Measurements from ENCODE around the gene UGT2B17. TPM values are rescaled to one million over a fixed set of nuclear protein-coding genes. Genes with fewer than 3 reads are reported as not detected.

The UGT2B17 gene
- total RNA-seq, 4 donors from 2014 or later, result 4.1 to 1,553 (median 328) TPM

DNA sequence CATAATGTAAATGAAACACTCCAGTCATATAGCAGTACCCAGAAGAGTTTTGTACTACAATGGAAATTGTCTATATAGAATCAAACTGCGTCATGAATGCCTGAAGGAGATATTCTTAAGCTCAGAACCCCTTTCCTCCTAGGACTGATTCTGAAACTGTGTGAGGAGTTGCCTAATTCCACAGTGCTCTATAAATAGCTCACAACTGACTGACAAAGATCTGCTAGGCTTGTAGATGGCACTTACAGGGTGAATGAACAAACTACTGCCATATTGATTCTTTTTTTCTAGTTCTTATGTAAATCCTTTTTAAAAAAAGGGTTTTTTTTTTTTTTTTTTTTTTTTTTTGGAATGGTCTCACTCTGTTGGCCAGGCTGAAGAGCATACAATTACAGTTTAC, 30.1 kb upstream of the UGT2B17 start:
- no peak for TF ChIP-seq POLR2A (IDR thresholded peaks at IDR 0.05)
- TF ChIP-seq, protein P1, sequence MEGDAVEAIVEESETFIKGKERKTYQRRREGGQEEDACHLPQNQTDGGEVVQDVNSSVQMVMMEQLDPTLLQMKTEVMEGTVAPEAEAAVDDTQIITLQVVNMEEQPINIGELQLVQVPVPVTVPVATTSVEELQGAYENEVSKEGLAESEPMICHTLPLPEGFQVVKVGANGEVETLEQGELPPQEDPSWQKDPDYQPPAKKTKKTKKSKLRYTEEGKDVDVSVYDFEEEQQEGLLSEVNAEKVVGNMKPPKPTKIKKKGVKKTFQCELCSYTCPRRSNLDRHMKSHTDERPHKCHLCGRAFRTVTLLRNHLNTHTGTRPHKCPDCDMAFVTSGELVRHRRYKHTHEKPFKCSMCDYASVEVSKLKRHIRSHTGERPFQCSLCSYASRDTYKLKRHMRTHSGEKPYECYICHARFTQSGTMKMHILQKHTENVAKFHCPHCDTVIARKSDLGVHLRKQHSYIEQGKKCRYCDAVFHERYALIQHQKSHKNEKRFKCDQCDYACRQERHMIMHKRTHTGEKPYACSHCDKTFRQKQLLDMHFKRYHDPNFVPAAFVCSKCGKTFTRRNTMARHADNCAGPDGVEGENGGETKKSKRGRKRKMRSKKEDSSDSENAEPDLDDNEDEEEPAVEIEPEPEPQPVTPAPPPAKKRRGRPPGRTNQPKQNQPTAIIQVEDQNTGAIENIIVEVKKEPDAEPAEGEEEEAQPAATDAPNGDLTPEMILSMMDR (IDR thresholded peaks at IDR 0.05), result no peak
- H3K4me1 ChIP-seq, result no peaks in the 10 kb centered on the region
- no peak overlapping the region for H3K27ac ChIP-seq
- no peak for DNase-seq
- no peaks in the 10 kb centered on the region for H3K9me3 ChIP-seq
- H3K36me3 ChIP-seq, result no peaks in the 10 kb centered on the region
- no peaks in the 10 kb centered on the region for H3K27me3 ChIP-seq
- H3K4me3 ChIP-seq, result no peak overlapping the region

DNA sequence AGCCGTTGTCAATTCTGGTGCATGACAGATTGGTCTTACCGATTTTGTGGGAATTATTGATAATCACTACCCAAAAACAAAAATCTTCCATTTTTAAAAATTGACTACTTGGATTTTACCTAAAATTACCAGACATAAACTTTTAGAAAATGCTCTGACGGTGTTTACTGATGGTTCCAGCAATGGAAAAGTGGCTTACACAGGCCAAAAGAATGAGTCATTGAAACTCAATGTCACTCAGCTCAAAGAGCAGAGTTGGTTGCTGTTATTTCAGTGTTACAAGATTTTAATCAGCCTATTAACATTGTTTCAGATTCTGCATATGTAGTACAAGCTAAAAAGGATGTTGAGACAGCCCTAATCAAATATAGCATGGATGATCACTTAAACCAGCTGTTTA, 23.0 kb upstream of the UGT2B17 start:
- no peak for TF ChIP-seq POLR2A (IDR thresholded peaks at IDR 0.05)
- TF ChIP-seq, protein P1 (IDR thresholded peaks at IDR 0.05), result no peak
- H3K4me1 ChIP-seq, result no peaks in the 10 kb centered on the region

DNA sequence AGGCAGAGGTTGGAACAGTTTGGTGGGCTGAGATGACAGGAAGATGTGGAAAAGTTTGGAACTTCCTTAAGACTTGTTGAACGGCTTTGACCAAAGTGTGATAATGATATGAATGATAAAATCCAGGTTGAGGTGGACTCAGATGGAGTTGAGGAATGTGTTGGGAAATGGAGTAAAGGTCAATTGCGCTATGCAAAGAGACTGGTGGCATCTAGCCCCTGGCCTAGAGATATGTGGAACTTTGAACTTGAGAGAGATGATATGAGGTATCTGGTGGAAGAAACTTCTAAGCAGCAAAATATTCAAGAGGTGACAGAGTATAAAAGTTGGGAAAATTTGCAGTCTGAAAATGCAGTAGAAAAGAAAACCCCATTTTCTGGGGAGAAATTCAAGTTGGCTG, 21.4 kb upstream of the UGT2B17 start:
- no peaks in the 10 kb centered on the region for H3K27me3 ChIP-seq
- H3K9me3 ChIP-seq, result no peaks in the 10 kb centered on the region
- H3K4me1 ChIP-seq, result no peaks in the 10 kb centered on the region
- no peak for DNase-seq
- no peak for TF ChIP-seq POLR2A (IDR thresholded peaks at IDR 0.05)
- TF ChIP-seq, protein P1 (IDR thresholded peaks at IDR 0.05), result no peak
- no peak overlapping the region for H3K4me3 ChIP-seq
- H3K27ac ChIP-seq, result peak overlapping the region in 1 of 4 donors; percentile 30
- H3K36me3 ChIP-seq, result no peaks in the 10 kb centered on the region

More for the DNA sequence above, 23.0 kb upstream of the UGT2B17 start:
- no peaks in the 10 kb centered on the region for H3K36me3 ChIP-seq
- no peak overlapping the region for H3K27ac ChIP-seq
- no peak for DNase-seq
- no peak overlapping the region for H3K4me3 ChIP-seq
- H3K9me3 ChIP-seq, result no peaks in the 10 kb centered on the region
- H3K27me3 ChIP-seq, result no peaks in the 10 kb centered on the region

DNA sequence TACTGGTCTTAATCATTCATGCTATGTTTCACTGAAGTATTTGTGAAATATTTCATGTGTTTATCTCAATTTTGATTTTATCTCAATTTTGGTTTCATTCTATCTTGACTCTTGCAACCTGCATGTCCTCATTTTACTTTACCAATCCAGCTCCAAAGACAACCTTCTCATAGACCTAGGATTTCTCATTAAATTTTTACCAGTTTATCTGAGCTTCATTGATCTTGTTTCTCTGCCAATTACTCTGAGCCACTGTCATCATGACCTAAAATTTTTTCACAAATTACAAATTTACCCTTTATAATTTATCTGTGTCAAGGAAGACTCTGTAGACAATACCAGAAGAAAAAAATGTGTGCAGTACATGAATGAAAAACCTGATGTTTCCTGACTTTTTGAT, 18.6 kb upstream of the UGT2B17 start:
- H3K36me3 ChIP-seq, result no peaks in the 10 kb centered on the region
- H3K4me3 ChIP-seq, result no peak overlapping the region
- no peak for DNase-seq
- TF ChIP-seq, protein P1 (IDR thresholded peaks at IDR 0.05), result no peak
- no peak for TF ChIP-seq POLR2A (IDR thresholded peaks at IDR 0.05)
- no peaks in the 10 kb centered on the region for H3K4me1 ChIP-seq
- H3K27ac ChIP-seq, result no peak overlapping the region
- H3K9me3 ChIP-seq, result no peaks in the 10 kb centered on the region
- no peaks in the 10 kb centered on the region for H3K27me3 ChIP-seq

DNA sequence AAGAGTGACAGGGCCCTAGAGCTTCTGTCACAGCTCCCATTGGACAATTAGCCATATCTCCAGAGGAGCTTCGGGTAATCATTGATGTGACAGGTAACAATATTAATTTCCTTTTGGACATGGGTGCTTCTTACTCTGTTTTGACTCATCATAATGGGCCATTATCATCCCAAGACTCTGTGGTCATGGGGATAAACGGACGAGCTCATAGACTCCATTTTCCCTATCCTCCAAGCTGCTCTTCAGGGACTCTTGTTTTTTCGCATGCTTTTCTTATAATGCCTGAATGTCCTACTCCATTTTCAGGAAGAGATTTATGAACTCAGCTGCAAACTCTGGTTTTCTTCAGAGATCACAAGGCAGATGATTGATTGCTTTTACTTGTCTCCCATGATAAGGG, 17.0 kb upstream of the UGT2B17 start:
- H3K9me3 ChIP-seq, result no peaks in the 10 kb centered on the region
- no peaks in the 10 kb centered on the region for H3K4me1 ChIP-seq
- H3K36me3 ChIP-seq, result no peaks in the 10 kb centered on the region
- DNase-seq, result no peak
- H3K27me3 ChIP-seq, result no peaks in the 10 kb centered on the region
- no peak overlapping the region for H3K4me3 ChIP-seq
- no peak for TF ChIP-seq POLR2A (IDR thresholded peaks at IDR 0.05)
- TF ChIP-seq, protein P1 (IDR thresholded peaks at IDR 0.05), result no peak
- no peak overlapping the region for H3K27ac ChIP-seq

DNA sequence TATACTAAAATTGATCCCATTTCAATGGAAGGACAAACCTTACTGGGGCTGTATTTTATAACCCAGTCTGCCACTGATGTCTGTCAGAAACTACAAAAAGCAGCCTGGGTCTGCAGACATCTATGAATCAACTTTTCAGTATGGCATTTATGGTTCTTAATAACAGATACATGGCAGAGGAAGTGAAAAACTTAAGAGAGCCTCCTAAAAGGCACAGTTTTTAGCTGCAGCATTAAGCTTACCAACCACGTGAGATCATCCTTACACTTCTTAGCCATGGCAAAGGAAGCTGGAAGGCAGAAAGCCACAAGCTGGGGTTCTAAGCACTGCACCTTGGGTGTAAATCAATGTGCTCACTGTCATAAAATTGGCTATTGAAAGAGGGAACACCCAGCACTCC, 16.6 kb upstream of the UGT2B17 start:
- no peak for TF ChIP-seq POLR2A (IDR thresholded peaks at IDR 0.05)
- TF ChIP-seq, protein P1 (IDR thresholded peaks at IDR 0.05), result no peak
- no peaks in the 10 kb centered on the region for H3K9me3 ChIP-seq
- no peak overlapping the region for H3K27ac ChIP-seq
- H3K36me3 ChIP-seq, result no peaks in the 10 kb centered on the region
- no peak for DNase-seq
- H3K4me3 ChIP-seq, result no peak overlapping the region
- H3K27me3 ChIP-seq, result no peaks in the 10 kb centered on the region
- no peaks in the 10 kb centered on the region for H3K4me1 ChIP-seq
